Smooth muscle cell (in vitro differentiated cells): ENCODE measurements around the gene KCNAB1. TPM values are rescaled to one million over a fixed set of nuclear protein-coding genes. Genes with fewer than 3 reads are reported as not detected.

Experiments used
- DNase-seq: peaks from one replicate; lab custom pipeline; 2025; ENCODE audit not compliant: unreplicated experiment; lab: John Stamatoyannopoulos, UW
- H2AFZ ChIP-seq: fragments of 200-600 bp; sonication (generic); 2 replicates; pipeline ENCODE4 v1.6.0; 2016; ENCODE audit warnings: antibody characterized with exemption, low read depth, mild to moderate bottlenecking
- H3F3A ChIP-seq: fragments of 200-600 bp; sonication (generic); 2 replicates; pipeline ENCODE4 v1.6.0; 2017; ENCODE audit warnings: antibody characterized with exemption, low read depth
- H3K27ac ChIP-seq: fragments of 200-600 bp; sonication (generic); 2 replicates; pipeline ENCODE4 v1.5.1; 2016; ENCODE audit warnings: low read depth, mild to moderate bottlenecking
- H3K27me3 ChIP-seq: fragments of 200-600 bp; sonication (generic); 2 replicates; pipeline ENCODE4 v1.6.1; 2016; ENCODE audit warnings: low read depth, mild to moderate bottlenecking
- H3K36me3 ChIP-seq: fragments of 200-600 bp; sonication (generic); 2 replicates; pipeline ENCODE4 v1.5.1; 2016; ENCODE audit warnings: low read depth
- H3K4me1 ChIP-seq: fragments of 200-600 bp; sonication (generic); 2 replicates; pipeline ENCODE4 v1.5.1; 2016; ENCODE audit warnings: low read depth
- H3K4me2 ChIP-seq: fragments of 200-600 bp; sonication (generic); 2 replicates; pipeline ENCODE4 v1.6.0; 2016; ENCODE audit warnings: mild to moderate bottlenecking
- H3K4me3 ChIP-seq: fragments of 200-600 bp; sonication (generic); 2 replicates; pipeline ENCODE4 v1.5.1; 2016; ENCODE audit warnings: mild to moderate bottlenecking
- H3K79me2 ChIP-seq: fragments of 200-600 bp; sonication (generic); 2 replicates; pipeline ENCODE4 v1.6.0; 2016; ENCODE audit warnings: low read depth, mild to moderate bottlenecking
- H3K9ac ChIP-seq: fragments of 200-600 bp; sonication (generic); 2 replicates; pipeline ENCODE4 v1.6.0; 2016; ENCODE audit warnings: low read depth
- H3K9me3 ChIP-seq: fragments of 200-600 bp; sonication (generic); replicated peaks from 2 replicates; pipeline ENCODE4 v1.5.1; 2016; ENCODE audit warnings: low read depth
- H4K20me1 ChIP-seq: fragments of 200-600 bp; sonication (generic); 2 replicates; pipeline ENCODE4 v1.6.0; 2016; ENCODE audit warnings: low read depth
- CTCF ChIP-seq: fragments of 200-600 bp; sonication (generic); IDR thresholded peaks from 2 replicates; pipeline ENCODE4 v1.5.1; 2017; ENCODE audit warnings: borderline replicate concordance, mild to moderate bottlenecking, antibody characterized with exemption; ENCODE audit not compliant: insufficient read depth, poor library complexity, severe bottlenecking
- WGBS: methylation state at CpG from one replicate; pipeline ENCODE4 v1.1.7; 2016; ENCODE audit warnings: low lambda C conversion rate; 5-methylcytosine and 5-hydroxymethylcytosine counted together
- polyA plus RNA-seq: library from polyadenylated mRNA; unstranded; fragments of >200 nt; fragmentation: Nextera tagmentation; extraction: Ambion mirVana; gene quantifications from 2 replicates; pipeline ENCODE4 v1.2.1, GENCODE V29; 2016
- total RNA-seq: library from RNA; depleted of rRNA; stranded (reverse); fragments of >200 nt; gene quantifications from 2 replicates; pipeline ENCODE4 v1.2.3, GENCODE V29; 2014

KCNAB1 gene
- total and polyA plus RNA-seq, 2 experiments from 2014 or later: 0.36 to 1.0 TPM

GRCh38 chr3:156297582-156297981 is 177.2 kb downstream of the KCNAB1 start:
- 92% methylated on average over 8 of the region's 8 CpGs for WGBS

GRCh38 chr3:156298014-156298413 is 177.6 kb downstream of the KCNAB1 start:
- Histone ChIP-seq H3F3A (no peaks in the 10 kb centered on the region), H3K4me3 (no peak overlapping the region), H3K27ac (no peak overlapping the region), H3K79me2 (no peaks in the 10 kb centered on the region), H3K9me3 (no peaks in the 10 kb centered on the region), H3K9ac (no peak overlapping the region), H3K27me3 (peaks cover 23% of the 10 kb centered on the region), H3K4me1 (no peaks in the 10 kb centered on the region), H2AFZ (no peak overlapping the region), H3K4me2 (no peak overlapping the region), H3K36me3 (no peaks in the 10 kb centered on the region), H4K20me1 (no peaks in the 10 kb centered on the region)
- no peak for TF ChIP-seq CTCF
- WGBS: 96% methylated on average over 6 of the region's 6 CpGs
- no peak for DNase-seq

More at GRCh38 chr3:156297582-156297981, 177.2 kb downstream of the KCNAB1 start:
- Histone ChIP-seq H3K36me3 (no peaks in the 10 kb centered on the region), H3K4me2 (no peak overlapping the region), H4K20me1 (no peaks in the 10 kb centered on the region), H3F3A (no peaks in the 10 kb centered on the region), H2AFZ (no peak overlapping the region), H3K4me3 (no peak overlapping the region), H3K9me3 (no peaks in the 10 kb centered on the region), H3K4me1 (no peaks in the 10 kb centered on the region), H3K79me2 (no peaks in the 10 kb centered on the region), H3K9ac (no peak overlapping the region), H3K27me3 (peaks cover 27% of the 10 kb centered on the region), H3K27ac (no peak overlapping the region)
- DNase-seq: no peak
- no peak for TF ChIP-seq CTCF

- Histone ChIP-seq H4K20me1 (no peaks in the 10 kb centered on the region), H3K4me1 (no peaks in the 10 kb centered on the region), H3F3A (no peaks in the 10 kb centered on the region), H3K27me3 (peaks cover 14% of the 10 kb centered on the region), H3K79me2 (no peaks in the 10 kb centered on the region), H3K4me2 (no peak overlapping the region), H2AFZ (no peak overlapping the region), H3K9me3 (no peaks in the 10 kb centered on the region), H3K9ac (no peak overlapping the region), H3K4me3 (no peak overlapping the region), H3K36me3 (no peaks in the 10 kb centered on the region), H3K27ac (no peak overlapping the region)
- no peak for TF ChIP-seq CTCF
- WGBS: 97% methylated on average over 2 of the region's 2 CpGs
- DNase-seq: no peak
These were observed 178.6 kb downstream of the KCNAB1 start for GRCh38 chr3:156298938-156299337.

GRCh38 chr3:156299569-156299968 is 179.2 kb downstream of the KCNAB1 start:
- H3K4me1 ChIP-seq: no peaks in the 10 kb centered on the region
- H3K27ac ChIP-seq: no peak overlapping the region
- no peak for TF ChIP-seq CTCF
- 74% methylated on average over 2 of the region's 2 CpGs for WGBS
- H3K79me2 ChIP-seq: no peaks in the 10 kb centered on the region
- H3K9me3 ChIP-seq: no peaks in the 10 kb centered on the region
- no peak overlapping the region for H3K4me2 ChIP-seq
- H3F3A ChIP-seq: no peaks in the 10 kb centered on the region
- H3K27me3 ChIP-seq: peaks cover 7% of the 10 kb centered on the region
- H3K4me3 ChIP-seq: no peak overlapping the region
- no peak for DNase-seq
- no peaks in the 10 kb centered on the region for H4K20me1 ChIP-seq
- no peak overlapping the region for H2AFZ ChIP-seq
- no peak overlapping the region for H3K9ac ChIP-seq
- no peaks in the 10 kb centered on the region for H3K36me3 ChIP-seq
